Fibroblast of the aortic adventitia (primary cell): ENCODE data around the gene DNPEP. TPM values are rescaled to one million over a fixed set of nuclear protein-coding genes. Genes with fewer than 3 reads are reported as not detected.

Source experiments
- DNase-seq: peaks from one replicate; pipeline ENCODE4 v3.0.0-alpha.2; 2010; ENCODE audit warnings: low read depth
- H3K4me3 ChIP-seq: 2 replicates; pipeline ENCODE4 v1.5.1; 2011; ENCODE audit warnings: low read depth, mild to moderate bottlenecking, control low read depth, low read length, moderate library complexity
- CTCF ChIP-seq: IDR thresholded peaks from 2 replicates; pipeline ENCODE4 v1.5.1; 2011; ENCODE audit warnings: mild to moderate bottlenecking, low read length, control low read depth, inconsistent platforms; ENCODE audit not compliant: insufficient read depth
- total RNA-seq: library from RNA; depleted of rRNA; stranded (reverse); fragments of >200 nt; gene quantifications from 2 replicates; pipeline ENCODE4 v1.2.3, GENCODE V29; 2012; ENCODE audit warnings: low replicate concordance

The DNPEP gene
- total RNA-seq, 1 donor, result 55.0 TPM

- DNase-seq, result no peak
- TF ChIP-seq CTCF, result no peak
- no peak overlapping the region for H3K4me3 ChIP-seq
Measured at GRCh38 chr2:219392754-219393153, 5.0 kb upstream of the DNPEP start.

- no peak for DNase-seq
- no peak for TF ChIP-seq CTCF
- peak overlapping the region; percentile 48 for H3K4me3 ChIP-seq
Measured at GRCh38 chr2:219388907-219389156, 1.1 kb upstream of the DNPEP start.

DNA sequence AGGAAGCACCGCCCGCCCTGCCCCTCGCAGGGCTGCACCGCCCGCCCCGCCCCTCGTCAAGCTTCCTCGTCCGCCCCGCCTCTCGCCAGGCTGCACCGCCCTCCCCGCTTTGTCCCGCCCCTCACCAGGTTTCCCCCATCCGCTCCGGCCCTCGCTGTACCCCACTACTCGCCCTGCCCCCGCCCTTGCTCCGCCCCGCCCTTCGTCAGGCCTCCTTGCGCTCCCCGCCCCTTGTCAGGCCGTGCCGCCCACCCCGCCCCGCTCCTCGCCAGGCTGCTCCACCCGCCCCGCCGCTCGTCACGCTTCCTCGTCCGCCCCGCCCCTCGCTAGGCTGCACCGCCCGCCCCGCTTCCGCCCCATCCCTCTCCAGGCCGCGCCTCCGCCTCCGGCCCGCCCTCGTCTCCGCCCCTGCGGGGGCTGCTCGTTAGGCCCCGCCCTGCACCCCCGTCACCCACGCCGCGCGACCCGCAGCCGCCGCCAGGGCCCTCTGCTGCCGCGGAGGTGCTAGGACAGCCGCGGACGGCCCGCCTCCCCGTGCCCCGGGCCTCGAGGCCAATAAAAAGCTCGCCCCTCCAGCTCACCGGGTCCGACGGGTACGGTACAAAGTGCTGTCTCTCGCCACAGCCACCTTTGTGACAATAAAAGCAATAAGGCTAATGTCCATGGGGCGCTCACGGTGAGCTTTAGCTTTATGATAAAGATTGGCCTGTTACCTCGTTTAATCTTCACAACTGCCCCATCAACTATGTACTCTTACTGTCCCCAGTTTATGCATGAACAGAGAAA lies 602 bp upstream of the DNPEP start:
- peak; percentile 42 for TF ChIP-seq CTCF
- peak overlapping the region; percentile 48 for H3K4me3 ChIP-seq
- peak; percentile 96 for DNase-seq

- DNase-seq, result no peak
- TF ChIP-seq CTCF, result no peak
- peak overlapping the region; percentile 84 for H3K4me3 ChIP-seq
Measured at GRCh38 chr2:219386532-219387280, 1.0 kb downstream of the DNPEP start.

GRCh38 chr2:219385958-219386520 lies 1.7 kb downstream of the DNPEP start:
- TF ChIP-seq CTCF, result no peak
- peak overlapping the region; percentile 84 for H3K4me3 ChIP-seq

DNA sequence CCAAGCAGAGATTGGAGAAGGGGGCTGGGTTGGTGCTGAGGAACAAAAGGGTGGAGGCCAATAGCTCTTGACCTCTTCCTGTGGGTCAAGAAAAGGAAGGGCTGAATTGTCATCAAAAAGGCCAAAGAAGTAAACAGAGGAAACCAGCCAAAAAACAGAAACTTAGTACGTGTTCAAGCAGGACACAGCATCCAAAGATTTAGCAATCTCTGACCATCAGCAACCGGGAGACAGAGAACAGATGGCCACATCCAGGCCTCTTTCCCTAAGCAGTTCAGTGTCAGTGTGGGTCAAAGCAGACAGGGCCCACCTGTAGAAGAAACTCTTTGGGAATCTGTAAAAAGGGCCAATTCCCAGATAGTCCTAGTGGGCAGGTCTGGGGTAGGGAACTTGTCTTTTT lies 2.9 kb downstream of the DNPEP start:
- H3K4me3 ChIP-seq, result no peak overlapping the region
- peak; percentile 32 for DNase-seq

More at GRCh38 chr2:219385958-219386520, 1.7 kb downstream of the DNPEP start:
- no peak for DNase-seq

More for the DNA sequence above, 2.9 kb downstream of the DNPEP start:
- TF ChIP-seq CTCF, result no peak
